ENCODE data around the gene PRAMEF20.

PRAMEF20 gene

GRCh38 chr1:13461977-13462376 is 51.7 kb downstream of the PRAMEF20 start:
- no peak for DNase-seq (ENCODE audit: extremely low read depth in 1 of 2, low read depth in 1 of 2)

- no peak for DNase-seq (ENCODE audit: extremely low read depth in 1 of 2, low read depth in 1 of 2)
Observed at GRCh38 chr1:13462682-13463081, 52.4 kb downstream of the PRAMEF20 start.

GRCh38 chr1:13465515-13465914 is 55.3 kb downstream of the PRAMEF20 start:
- DNase-seq (ENCODE audit: extremely low read depth in 1 of 2, low read depth in 1 of 2), result no peak

- DNase-seq (ENCODE audit: extremely low read depth in 1 of 2, low read depth in 1 of 2), result no peak
Observed at GRCh38 chr1:13469343-13469742, 59.1 kb downstream of the PRAMEF20 start.
